NCI-H187 treated with DMSO at 0.1 percent for 48 hours (cell line): Measurements from ENCODE around the gene ADGRL3.

ENCODE experiments used
- DNase-seq: peaks from one replicate; lab custom pipeline; 2025; lab: John Stamatoyannopoulos, UW

ADGRL3 gene

GRCh38 chr4:61997831-61998230, 797.7 kb downstream of the ADGRL3 start:
- no peak for DNase-seq

- DNase-seq = no peak
Observed at GRCh38 chr4:62003695-62004094, 803.6 kb downstream of the ADGRL3 start.

- no peak for DNase-seq
Observed at GRCh38 chr4:62004881-62005280, 804.8 kb downstream of the ADGRL3 start.

DNA sequence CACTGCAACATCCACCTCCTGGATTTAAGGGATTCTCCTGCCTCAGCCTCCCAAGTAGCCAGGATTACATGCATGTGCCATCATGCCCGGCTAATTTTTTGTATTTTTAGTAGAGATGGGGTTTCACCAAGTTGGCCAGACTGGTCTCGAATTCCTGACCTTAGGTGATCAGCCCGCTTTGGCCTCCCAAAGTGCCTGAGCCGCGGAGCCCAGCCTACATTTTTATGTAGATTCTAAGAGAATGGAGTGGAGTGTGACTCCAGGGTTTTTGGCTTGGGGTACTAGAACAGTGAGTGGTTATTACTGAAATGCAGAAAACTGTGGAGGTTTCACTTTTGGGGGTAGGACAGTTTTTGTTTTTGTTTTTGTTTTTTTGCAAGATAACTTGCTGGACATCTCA, 806.0 kb downstream of the ADGRL3 start:
- DNase-seq = no peak

DNA sequence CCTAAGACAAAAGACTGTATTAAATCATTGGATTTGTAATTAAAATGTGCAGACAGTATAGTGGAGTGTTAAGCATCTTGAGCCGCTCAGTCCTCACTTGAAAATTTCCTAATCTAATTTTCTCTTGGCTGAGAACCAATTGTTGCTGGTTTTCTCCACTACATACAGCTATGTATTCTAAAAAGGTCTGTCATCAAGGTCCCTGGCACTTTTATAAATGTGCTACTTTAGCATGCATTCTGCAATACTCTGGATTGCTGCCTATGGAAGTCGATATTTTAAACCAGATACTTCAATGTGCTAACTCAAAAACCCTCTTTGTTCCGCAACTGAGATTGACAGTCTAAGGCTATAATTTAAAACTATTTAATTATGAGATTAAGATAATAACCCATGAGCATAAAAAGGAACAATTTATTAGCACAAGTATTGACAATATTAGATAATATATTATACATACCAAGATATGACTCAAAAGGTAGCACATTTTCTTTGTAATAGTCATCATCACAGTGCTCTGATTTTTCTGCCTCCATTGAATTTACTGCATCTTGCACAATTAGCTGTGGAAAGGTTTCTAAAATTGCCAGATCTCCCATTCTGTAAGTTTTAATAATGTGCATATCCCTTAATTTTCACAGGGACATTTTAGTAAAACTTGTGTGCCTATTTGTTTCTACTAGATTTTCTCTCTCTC, 815.1 kb downstream of the ADGRL3 start:
- no peak for DNase-seq

GRCh38 chr4:62018537-62018936, 818.4 kb downstream of the ADGRL3 start:
- DNase-seq = no peak

- DNase-seq = no peak
Observed at GRCh38 chr4:62023633-62024032, 823.5 kb downstream of the ADGRL3 start.

DNA sequence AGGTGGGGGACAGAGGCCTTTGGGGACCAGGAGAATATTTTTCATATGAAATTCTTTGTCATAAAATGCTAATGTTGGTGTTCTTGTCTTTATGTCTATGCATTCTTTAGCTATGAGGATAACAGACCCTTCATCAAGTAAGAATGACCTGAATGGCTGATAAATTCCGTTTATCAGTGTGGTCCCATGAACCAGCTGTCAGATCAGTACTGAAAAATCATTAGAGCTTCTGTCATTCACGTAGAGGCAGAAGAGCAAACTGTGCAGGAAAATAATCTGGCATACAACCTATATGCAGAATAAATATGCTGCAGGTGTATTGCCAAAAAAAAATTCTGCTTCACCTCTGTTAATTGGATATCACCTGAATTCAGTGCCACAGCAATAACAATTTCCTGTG, 828.6 kb downstream of the ADGRL3 start:
- DNase-seq = no peak

GRCh38 chr4:62030958-62031357, 830.8 kb downstream of the ADGRL3 start:
- DNase-seq = no peak

DNA sequence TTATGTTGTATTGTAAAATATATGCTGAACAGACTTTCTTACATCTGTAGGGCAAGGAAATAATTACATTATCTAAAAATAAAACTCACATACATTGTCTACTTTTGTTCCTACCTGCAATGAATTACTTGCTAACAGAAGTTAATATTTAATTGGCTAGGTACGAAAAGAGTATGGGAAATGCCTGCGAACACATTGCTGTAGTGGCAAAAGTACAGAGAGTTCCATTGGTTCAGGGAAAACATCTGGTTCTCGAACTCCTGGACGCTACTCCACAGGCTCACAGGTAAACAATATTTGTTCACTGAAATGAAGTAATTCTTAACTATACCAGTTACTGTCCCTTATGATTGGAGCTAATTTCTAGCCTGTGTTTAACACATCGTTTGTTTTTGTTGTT, 837.4 kb downstream of the ADGRL3 start:
- DNase-seq = no peak

DNA sequence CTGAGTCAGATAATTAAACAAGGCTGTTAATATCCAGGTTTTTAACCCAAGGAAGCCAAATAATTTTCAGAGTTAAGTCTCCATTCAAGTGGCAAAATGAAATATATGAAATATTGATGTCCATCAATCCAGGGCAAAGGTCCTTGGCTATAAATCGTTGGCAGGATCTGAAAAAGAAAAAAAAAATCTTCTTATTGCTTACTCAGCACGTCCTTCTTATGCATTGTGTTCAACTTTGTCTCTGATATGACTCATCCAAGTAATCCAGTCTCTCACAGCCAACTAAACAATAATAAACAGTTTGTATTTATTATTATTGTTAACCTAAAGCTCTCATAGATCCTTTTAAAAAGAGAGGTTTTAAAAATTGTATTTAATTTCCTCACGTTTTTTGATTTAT, 851.2 kb downstream of the ADGRL3 start:
- no peak for DNase-seq

- no peak for DNase-seq
Observed at GRCh38 chr4:62053974-62054373, 853.8 kb downstream of the ADGRL3 start.

GRCh38 chr4:62057031-62057430, 856.9 kb downstream of the ADGRL3 start:
- no peak for DNase-seq

DNA sequence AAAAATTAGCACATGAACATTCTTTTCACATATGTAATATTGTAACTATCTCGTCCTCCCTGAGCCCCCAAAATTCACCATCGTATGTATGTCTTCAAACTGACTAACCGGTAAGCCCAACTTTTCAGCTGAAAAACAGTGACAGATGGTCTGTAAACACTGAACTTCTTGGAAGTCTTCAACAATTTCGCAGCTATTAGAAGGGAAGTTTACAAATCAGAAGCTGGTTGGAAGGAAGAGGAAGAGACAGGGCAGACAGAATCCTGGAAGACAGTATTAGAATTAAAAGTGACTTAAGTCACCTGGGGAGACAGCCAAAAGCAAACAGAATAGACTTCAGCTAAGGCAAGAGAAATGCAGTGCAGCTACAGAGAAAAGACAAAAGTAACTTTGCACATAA, 858.4 kb downstream of the ADGRL3 start:
- no peak for DNase-seq

DNA sequence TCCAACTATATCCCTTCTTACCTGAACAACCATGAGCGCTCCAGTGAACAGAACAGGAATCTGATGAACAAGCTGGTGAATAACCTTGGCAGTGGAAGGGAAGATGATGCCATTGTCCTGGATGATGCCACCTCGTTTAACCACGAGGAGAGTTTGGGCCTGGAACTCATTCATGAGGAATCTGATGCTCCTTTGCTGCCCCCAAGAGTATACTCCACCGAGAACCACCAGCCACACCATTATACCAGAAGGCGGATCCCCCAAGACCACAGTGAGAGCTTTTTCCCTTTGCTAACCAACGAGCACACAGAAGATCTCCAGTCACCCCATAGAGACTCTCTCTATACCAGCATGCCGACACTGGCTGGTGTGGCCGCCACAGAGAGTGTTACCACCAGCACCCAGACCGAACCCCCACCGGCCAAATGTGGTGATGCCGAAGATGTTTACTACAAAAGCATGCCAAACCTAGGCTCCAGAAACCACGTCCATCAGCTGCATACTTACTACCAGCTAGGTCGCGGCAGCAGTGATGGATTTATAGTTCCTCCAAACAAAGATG, 870.2 kb downstream of the ADGRL3 start:
- no peak for DNase-seq

- DNase-seq = no peak
Observed at GRCh38 chr4:62075089-62075488, 875.0 kb downstream of the ADGRL3 start.

GRCh38 chr4:62075521-62075920, 875.4 kb downstream of the ADGRL3 start:
- DNase-seq = no peak

GRCh38 chr4:62077406-62077805, 877.3 kb downstream of the ADGRL3 start:
- DNase-seq = no peak

DNA sequence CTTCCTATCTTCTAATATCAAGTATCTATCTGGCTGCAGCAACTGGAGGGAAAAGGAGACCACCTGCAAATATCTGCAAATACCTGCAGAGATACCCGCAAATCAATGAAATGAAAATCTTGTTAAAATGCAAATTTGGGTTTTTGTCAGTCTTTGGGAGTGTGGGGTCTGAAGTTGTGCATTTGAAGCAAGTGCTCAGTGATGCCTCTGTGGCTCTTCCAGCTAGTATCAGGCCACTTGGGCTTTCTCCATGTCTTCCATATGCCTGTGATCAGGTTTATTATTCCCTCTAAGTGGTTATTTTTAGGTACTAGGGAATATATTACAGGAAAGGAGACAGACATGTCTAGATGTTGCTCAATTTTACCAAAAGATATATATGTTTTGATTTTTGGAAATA, 880.3 kb downstream of the ADGRL3 start:
- no peak for DNase-seq

DNA sequence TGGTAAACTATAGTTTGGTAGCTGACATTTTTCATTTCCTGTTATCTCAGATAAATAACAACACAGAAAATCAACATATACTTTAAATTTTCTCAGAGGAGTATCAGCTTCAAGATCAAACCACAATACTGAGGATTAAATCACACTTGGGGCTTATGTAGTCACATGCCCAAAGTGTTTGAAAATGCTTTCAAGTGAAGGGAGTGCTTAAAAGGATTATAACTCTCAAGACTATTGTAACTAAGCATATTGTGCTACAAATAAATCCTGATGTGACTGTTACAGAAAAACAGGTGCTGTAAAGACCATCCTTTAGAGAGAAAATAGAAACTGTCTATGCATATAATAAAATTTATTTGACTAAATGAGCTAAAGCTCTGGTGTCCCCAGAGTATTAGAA, 887.6 kb downstream of the ADGRL3 start:
- DNase-seq = no peak

GRCh38 chr4:62093735-62094134, 893.6 kb downstream of the ADGRL3 start:
- DNase-seq = no peak

DNA sequence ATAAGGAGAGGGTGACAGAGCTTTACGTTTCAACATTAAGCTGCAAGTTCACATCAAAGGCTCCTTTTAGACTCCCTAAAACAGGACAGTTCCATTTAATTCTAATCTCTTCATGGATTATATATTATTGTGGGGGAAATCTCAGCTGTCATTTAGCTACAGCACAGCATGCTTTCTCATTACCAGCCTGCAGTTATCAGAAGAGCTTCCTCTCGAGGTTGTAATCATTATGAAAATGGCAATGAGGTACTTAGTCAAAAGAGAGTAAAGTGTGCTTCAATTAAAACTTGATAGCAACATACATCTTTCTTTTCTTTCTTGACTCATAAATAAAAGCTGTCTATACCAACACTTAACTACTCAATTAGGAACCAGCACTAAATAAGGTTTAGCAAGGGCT, 896.8 kb downstream of the ADGRL3 start:
- DNase-seq = no peak

DNA sequence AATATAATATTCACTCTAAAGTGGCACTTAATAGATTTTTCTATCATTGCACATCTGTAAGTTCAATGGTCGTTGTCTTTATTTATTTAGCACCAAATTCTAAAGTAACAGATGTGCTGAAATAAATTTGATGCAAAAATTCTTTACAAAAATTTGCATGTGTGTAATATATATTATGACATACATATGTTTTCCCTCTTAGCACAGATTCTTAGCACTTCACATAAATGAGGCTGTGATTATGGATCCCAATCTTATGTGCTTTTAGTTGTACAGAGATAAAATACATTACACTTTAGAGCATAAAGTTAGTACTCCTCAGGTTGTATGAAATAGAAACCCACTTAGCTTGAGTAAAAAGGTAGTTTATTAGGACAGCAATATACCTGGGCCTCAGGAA, 915.1 kb downstream of the ADGRL3 start:
- no peak for DNase-seq

DNA sequence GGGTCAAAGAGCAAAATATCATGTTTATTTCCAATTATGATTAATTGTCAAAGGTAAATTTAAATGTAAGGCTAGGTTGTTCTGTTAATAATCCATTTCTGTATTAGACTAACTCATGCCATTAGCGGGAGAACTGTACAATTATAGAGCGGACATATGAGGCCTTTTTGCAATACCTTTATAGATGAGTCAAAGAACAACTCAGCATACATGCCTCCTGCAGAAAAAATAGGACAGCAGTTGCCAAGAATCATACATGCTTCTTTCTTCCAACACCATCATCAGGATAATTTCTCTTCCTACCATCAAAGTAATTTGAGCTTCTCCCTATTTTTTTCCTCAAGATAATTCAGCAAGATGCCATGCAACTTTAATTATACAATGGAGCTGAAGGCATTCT, 917.8 kb downstream of the ADGRL3 start:
- DNase-seq = no peak
